Skeletal muscle tissue (tissue), 4 donors: Measurements from ENCODE around the gene NUP85. TPM values are rescaled to one million over a fixed set of nuclear protein-coding genes. Genes with fewer than 3 reads are reported as not detected.

Experiments used
- H3K27ac ChIP-seq: one replicate; pipeline ENCODE4 v1.7.0; 2013; ENCODE audit warnings: mild to moderate bottlenecking, low read depth, low read length, inconsistent platforms
- H3K27me3 ChIP-seq, 3 donors: one replicate each; pipeline ENCODE4 v1.7.0; 2013; ENCODE audit warnings: low read length in 3 of 3; ENCODE audit not compliant: control insufficient read depth in 3 of 3, insufficient read depth in 3 of 3
- H3K36me3 ChIP-seq, 3 donors: one replicate each; pipeline ENCODE4 v1.7.0; 2013; ENCODE audit warnings: low read length in 3 of 3; ENCODE audit not compliant: control insufficient read depth in 3 of 3, insufficient read depth in 3 of 3
- H3K4me1 ChIP-seq, 3 donors: one replicate each; pipeline ENCODE4 v1.7.0; 2013; ENCODE audit warnings: low read length in 3 of 3, mild to moderate bottlenecking in 3 of 3; ENCODE audit not compliant: control insufficient read depth in 3 of 3, insufficient read depth in 3 of 3
- H3K4me3 ChIP-seq, 3 donors: one replicate each; pipeline ENCODE4 v1.7.0; 2013; ENCODE audit warnings: low read length in 3 of 3
- H3K9ac ChIP-seq, 3 donors: one replicate each; pipeline ENCODE4 v1.7.0; 2013; ENCODE audit warnings: low read length in 3 of 3, mild to moderate bottlenecking in 3 of 3, moderate library complexity in 2 of 3, low read depth in 1 of 3
- H3K9me3 ChIP-seq, 3 donors: one replicate each; pipeline ENCODE4 v1.7.0; 2013; ENCODE audit warnings: low read length in 3 of 3; ENCODE audit not compliant: control insufficient read depth in 3 of 3
- total RNA-seq: library from RNA; depleted of rRNA; stranded (reverse); fragments of >200 nt; gene quantifications from one replicate; pipeline ENCODE4 v1.2.3, GENCODE V29; 2014
- donor health status: Osteomylitis.

The NUP85 gene
- total RNA-seq, 1 donor from 2014 or later = 22.4 TPM

DNA sequence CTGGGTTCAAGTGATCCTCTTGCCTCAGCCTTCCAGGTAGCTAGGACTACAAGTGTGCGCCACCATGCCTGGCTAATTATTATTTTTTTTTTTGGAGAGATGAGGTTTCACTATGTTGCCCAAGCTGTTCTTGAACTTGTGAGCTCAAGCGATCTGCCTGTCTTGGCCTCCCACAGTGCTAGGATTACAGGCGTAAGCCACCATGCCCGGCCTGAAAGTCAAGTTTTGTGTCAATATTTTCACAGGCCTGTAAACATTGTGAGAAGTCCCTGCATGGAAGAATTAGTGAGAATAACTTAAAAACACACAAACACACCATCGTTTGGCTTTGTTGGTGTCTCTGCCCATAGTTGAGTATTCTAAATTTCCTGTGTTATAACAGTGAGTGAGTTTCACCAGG lies 22.2 kb downstream of the NUP85 start:
- Histone ChIP-seq H3K4me1 (peaks cover 0 to 4% (median 0%) of the 10 kb centered on the region in 3 donors), H3K9me3 (no peaks in the 10 kb centered on the region), H3K27ac (no peak overlapping the region), H3K4me3 (no peak overlapping the region), H3K36me3 (peaks cover 59 to 71% (median 61%) of the 10 kb centered on the region in 3 donors), H3K27me3 (no peaks in the 10 kb centered on the region), H3K9ac (no peak overlapping the region)

DNA sequence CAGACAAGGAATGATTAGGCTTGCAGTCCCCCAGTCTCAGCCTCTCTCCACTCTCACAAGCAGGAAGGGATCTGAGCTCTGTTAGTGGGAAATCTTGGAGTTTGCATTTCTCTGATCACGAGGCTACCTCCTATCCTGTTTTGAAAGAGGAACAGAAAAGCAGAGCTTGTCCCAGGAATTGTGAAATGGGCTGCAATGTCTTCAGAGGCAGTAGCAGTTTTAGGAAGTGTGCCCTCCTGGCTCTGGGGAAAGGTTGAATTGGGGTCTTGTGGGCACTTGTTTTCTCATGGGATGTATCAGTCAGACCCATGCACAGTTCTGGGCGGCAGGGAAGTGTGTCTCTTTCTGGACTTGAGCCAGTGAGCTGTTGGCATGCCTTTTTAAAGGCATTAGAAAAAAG lies 22.8 kb downstream of the NUP85 start:
- Histone ChIP-seq H3K27ac (peak overlapping the region; percentile 21), H3K9ac (no peak overlapping the region), H3K4me3 (no peak overlapping the region), H3K27me3 (no peaks in the 10 kb centered on the region), H3K4me1 (peaks cover 0 to 4% (median 0%) of the 10 kb centered on the region in 3 donors), H3K9me3 (no peaks in the 10 kb centered on the region), H3K36me3 (peaks cover 62 to 72% (median 65%) of the 10 kb centered on the region in 3 donors)

DNA sequence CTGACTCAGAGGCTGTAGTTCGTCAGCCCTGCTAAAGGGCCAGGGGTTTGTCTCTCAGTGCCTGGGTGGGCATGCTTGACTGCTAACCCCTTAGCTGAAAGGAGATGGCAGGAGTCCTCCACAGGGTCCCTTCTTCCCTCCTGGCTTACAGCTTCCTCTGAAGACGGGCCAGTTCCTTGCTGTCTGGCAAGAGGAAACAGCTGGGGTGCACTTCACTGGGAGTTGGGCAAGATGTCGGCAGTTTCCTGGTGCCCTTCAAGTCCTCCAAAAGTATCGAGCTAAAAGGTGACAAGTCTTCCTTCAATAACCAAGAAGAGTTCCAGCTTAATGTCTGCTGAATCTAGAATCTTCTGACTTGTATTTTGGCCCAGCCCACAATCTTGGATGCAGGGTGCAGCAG lies 23.4 kb downstream of the NUP85 start:
- Histone ChIP-seq H3K27me3 (no peaks in the 10 kb centered on the region), H3K27ac (peak overlapping the region; percentile 32), H3K9me3 (no peaks in the 10 kb centered on the region), H3K4me1 (peaks cover 0 to 4% (median 0%) of the 10 kb centered on the region in 3 donors), H3K4me3 (no peak overlapping the region), H3K36me3 (peaks cover 60 to 72% (median 63%) of the 10 kb centered on the region in 3 donors), H3K9ac (no peak overlapping the region)

DNA sequence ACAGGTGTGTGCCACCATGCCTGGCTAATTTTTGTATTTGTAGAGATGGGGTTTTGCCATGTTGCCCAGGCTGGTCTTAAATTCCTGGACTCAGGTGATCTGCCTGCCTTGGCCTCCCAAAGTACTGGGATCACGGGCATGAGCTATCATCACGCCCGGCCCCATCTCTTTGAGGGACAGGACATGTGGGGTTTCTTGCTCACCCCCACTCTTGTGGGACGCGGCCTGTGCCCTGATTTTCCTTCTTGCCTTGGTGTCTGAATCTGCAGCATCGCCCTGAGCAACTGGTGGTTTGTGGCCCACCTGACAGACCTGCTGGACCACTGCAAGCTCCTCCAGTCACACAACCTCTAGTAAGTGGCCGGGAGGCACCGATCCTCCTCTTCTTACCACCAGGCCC lies 25.6 kb downstream of the NUP85 start:
- no peaks in the 10 kb centered on the region for H3K27me3 ChIP-seq
- no peak overlapping the region for H3K27ac ChIP-seq
- no peak overlapping the region for H3K9ac ChIP-seq
- H3K4me3 ChIP-seq = no peak overlapping the region
- peaks cover 0 to 4% (median 0%) of the 10 kb centered on the region in 3 donors for H3K4me1 ChIP-seq
- H3K9me3 ChIP-seq = no peaks in the 10 kb centered on the region
- H3K36me3 ChIP-seq = peaks cover 62 to 79% (median 70%) of the 10 kb centered on the region in 3 donors

DNA sequence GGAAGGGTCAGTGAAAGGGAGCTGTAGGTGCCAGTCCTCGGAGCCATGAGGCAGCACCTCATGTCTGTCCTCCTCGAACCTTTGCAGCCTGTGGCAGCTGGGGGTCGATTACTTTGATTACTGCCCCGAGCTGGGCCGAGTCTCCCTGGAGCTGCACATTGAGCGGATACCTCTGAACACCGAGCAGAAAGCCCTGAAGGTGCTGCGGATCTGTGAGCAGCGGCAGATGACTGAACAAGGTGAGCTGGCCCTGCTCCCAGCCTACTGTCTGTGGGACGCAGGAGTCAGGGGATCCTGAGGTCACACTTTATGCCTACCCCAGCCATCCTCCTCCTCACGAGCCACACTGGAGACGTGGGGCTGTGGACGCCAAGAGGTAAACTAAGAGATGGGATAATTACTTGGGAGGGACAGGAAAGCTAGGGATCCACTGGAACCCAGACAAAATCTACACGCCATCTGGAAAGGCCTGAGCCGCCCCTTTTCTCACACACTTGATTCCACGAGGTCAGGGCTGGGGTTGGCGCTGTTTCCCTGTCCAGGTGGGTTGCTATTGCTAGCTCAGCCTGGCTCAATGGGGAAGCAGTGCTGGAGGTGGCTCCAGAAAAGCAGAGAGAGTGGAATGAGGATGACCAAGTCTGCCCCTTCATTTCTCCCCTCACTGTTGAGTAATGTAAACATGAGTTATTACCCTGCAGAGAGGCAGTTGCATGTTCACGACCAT lies 26.4 kb downstream of the NUP85 start:
- no peaks in the 10 kb centered on the region for H3K27me3 ChIP-seq
- H3K36me3 ChIP-seq = peaks cover 60 to 79% (median 68%) of the 10 kb centered on the region in 3 donors
- H3K9ac ChIP-seq = no peak overlapping the region
- no peak overlapping the region for H3K27ac ChIP-seq
- H3K4me3 ChIP-seq = no peak overlapping the region
- peaks cover 0 to 4% (median 0%) of the 10 kb centered on the region in 3 donors for H3K4me1 ChIP-seq
- H3K9me3 ChIP-seq = no peaks in the 10 kb centered on the region

DNA sequence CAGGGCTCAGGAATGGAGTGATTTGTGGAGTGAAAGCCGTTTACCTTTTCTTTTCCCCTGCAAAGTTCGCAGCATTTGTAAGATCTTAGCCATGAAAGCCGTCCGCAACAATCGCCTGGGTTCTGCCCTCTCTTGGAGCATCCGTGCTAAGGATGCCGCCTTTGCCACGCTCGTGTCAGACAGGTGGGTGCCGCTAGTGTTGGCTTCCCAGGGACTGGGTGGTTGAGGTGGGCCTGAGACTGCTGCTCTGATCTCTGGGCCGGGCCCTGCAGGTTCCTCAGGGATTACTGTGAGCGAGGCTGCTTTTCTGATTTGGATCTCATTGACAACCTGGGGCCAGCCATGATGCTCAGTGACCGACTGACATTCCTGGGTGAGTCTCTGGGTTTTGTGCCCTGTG lies 27.3 kb downstream of the NUP85 start:
- Histone ChIP-seq H3K4me1 (peaks cover 0 to 10% (median 2%) of the 10 kb centered on the region in 3 donors), H3K4me3 (no peak overlapping the region), H3K27ac (no peak overlapping the region), H3K36me3 (peaks cover 66 to 83% (median 74%) of the 10 kb centered on the region in 3 donors), H3K27me3 (no peaks in the 10 kb centered on the region), H3K9me3 (no peaks in the 10 kb centered on the region), H3K9ac (peak overlapping the region in 1 of 3 donors; percentile 3)

DNA sequence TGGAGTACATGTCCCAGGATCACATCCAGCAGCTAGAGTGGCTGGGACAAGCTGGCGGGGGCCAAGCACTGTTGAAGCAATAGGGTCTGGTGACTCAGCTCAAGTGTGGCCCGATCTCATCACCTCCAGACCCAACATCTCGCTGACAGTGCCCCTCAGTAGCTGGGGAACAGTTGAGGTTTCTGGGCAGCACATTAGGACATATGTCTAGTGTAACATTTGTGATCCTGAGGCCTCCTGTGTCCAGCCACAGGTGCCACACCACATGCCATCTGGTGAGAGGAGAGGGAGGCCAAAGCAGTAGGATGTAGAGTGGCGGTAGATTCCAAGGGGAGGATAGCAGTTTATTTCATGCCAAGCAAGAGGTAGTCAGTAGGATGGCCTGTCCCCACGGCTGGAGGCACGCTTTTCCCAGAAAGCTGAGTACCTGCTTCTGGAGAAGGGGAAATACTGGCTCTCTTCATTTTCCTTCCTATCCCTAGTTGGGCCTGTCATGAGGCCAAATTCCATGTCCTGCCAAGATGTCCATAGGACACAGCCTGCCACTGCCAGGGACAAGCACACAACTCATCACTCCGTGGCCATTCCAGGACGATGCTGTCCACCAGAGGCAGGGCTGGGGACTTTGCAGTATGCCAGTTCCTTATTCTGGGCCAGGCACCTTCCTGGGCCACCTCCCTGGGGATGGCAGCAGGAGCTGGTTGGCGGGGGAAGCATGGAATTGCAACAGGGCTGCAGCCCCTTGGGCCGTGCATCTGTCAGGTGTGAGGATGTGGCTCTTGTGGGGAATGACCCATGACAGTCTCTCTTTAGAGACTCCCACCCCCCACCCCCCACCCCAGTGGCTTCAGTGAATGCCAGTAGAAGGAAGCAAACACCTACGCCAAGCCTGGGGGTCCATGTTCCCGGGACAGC lies 31.9 kb downstream of the NUP85 start:
- peaks cover 9 to 26% (median 20%) of the 10 kb centered on the region in 3 donors for H3K4me1 ChIP-seq
- no peaks in the 10 kb centered on the region for H3K27me3 ChIP-seq
- H3K9ac ChIP-seq = peak overlapping the region in 1 of 3 donors; percentile 40
- no peak overlapping the region for H3K27ac ChIP-seq
- no peak overlapping the region for H3K4me3 ChIP-seq
- peaks cover 74 to 80% (median 80%) of the 10 kb centered on the region in 3 donors for H3K36me3 ChIP-seq
- no peaks in the 10 kb centered on the region for H3K9me3 ChIP-seq

DNA sequence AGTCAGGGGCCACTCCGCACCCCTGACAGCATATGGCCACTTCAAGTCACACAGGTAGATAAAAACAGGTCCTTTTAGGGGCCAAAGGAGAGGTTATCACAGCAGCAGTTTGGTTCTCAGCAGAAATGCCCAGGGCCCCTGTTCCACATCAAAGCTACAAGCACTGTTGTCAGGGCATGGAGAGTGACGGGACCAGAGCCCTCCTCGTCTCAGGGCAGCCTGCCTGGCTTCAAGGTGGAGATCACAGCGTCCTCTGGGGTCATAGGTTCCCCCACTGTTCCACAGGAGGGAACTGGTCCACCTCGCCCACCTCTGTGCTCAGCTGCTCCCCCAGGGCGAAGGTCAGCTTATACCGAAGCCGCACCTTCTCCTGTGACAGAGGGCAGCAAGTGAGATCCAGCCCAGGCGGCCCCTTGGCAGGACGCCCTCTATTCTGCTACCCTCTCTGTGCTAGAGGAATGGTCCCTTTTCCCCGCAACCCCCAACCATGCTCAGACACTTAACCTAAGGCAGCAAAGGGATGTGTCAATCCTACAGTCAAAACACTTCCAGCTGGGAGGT lies 32.6 kb downstream of the NUP85 start:
- Histone ChIP-seq H3K9me3 (no peaks in the 10 kb centered on the region), H3K9ac (no peak overlapping the region), H3K27ac (no peak overlapping the region), H3K4me3 (no peak overlapping the region), H3K4me1 (peaks cover 10 to 29% (median 21%) of the 10 kb centered on the region in 3 donors), H3K27me3 (no peaks in the 10 kb centered on the region), H3K36me3 (peaks cover 74 to 80% (median 79%) of the 10 kb centered on the region in 3 donors)

DNA sequence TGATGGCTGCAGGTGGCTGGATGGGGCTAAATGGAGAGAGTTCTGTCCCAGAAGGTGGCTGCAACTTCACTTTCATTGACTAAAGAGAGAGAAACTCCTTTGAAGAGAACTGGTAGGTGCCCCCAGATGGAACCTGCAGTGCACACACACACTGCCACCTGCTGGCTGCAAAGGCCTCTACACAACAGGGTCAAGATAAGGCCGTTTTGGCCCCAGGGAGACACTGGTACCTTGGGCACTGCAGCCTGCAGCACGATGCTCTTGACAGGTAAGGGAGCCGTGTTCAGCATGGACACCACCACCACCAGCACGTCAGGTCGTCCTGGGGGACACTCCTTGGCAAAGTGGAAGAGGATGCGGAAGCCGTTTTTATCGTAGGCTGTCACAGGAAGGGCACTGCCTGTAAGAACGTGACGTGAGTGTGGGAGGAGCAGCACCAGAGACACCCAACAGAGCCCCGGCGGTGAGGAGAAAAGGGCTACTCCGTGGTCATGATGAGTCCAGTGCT lies 33.3 kb downstream of the NUP85 start:
- Histone ChIP-seq H3K36me3 (peaks cover 80 to 86% (median 85%) of the 10 kb centered on the region in 3 donors), H3K4me3 (no peak overlapping the region), H3K27ac (no peak overlapping the region), H3K9me3 (no peaks in the 10 kb centered on the region), H3K27me3 (no peaks in the 10 kb centered on the region), H3K4me1 (peaks cover 10 to 36% (median 24%) of the 10 kb centered on the region in 3 donors), H3K9ac (peak overlapping the region in 1 of 3 donors; percentile 3)
